ENCODE measurements around the gene GHSR.

DNA sequence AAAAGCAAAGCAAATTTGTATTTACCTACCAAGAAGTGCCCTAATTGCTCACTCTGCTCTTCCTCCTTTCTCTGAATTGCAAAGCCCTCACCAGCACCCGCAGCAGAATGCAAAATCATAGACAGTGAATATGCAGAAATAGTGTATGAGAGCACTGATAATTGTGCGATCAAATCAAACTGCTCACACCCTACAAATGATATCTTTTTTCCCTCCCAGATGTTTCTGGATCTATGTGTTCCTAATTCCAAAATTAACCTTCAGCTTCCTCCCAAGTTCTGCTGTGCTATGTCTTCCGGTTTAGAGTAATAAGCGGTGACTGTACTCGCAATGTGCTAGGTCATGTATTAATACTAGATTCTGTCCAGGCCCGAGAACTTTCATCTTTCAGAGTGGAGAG is 3.4 kb downstream of the GHSR start:
- TF ChIP-seq, protein P1, sequence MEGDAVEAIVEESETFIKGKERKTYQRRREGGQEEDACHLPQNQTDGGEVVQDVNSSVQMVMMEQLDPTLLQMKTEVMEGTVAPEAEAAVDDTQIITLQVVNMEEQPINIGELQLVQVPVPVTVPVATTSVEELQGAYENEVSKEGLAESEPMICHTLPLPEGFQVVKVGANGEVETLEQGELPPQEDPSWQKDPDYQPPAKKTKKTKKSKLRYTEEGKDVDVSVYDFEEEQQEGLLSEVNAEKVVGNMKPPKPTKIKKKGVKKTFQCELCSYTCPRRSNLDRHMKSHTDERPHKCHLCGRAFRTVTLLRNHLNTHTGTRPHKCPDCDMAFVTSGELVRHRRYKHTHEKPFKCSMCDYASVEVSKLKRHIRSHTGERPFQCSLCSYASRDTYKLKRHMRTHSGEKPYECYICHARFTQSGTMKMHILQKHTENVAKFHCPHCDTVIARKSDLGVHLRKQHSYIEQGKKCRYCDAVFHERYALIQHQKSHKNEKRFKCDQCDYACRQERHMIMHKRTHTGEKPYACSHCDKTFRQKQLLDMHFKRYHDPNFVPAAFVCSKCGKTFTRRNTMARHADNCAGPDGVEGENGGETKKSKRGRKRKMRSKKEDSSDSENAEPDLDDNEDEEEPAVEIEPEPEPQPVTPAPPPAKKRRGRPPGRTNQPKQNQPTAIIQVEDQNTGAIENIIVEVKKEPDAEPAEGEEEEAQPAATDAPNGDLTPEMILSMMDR (IDR thresholded peaks at IDR 0.05) = no peak
- TF ChIP-seq POLR2A (IDR thresholded peaks at IDR 0.05) (no peak), POLR2AphosphoS5 (IDR thresholded peaks at IDR 0.05) (no peak)
